Sigmoid colon (tissue), 4 donors: ENCODE data around the gene HDHD3.

Source experiments
- CTCF ChIP-seq, 4 experiments: fragments of 450-650 bp in 3 of 4; fragments of 200-600 bp in 1 of 4; IDR thresholded peaks; one replicate each; pipeline ENCODE4 v1.5.1; 2016 to 2019; ENCODE audit warnings: antibody characterized with exemption in 4 of 4, mild to moderate bottlenecking in 3 of 4, moderate library complexity in 2 of 4
- POLR2AphosphoS5 ChIP-seq, 4 donors: sonication (generic); formaldehyde crosslinking; IDR thresholded peaks; one replicate each; pipeline ENCODE4 v1.6.1; 2017; ENCODE audit warnings: antibody characterized with exemption in 4 of 4

- TF ChIP-seq CTCF (IDR thresholded peaks at IDR 0.05) (no peak), POLR2AphosphoS5 (IDR thresholded peaks at IDR 0.05) (no peak)
Observed at GRCh38 chr9:113363336-113363735, 13.4 kb downstream of the HDHD3 start.
